MM.1S (cell line): ENCODE measurements around the gene PCDHGA4.

Experiments
- DNase-seq: peaks from one replicate; pipeline ENCODE4 v3.0.0-alpha.2; 2015
- H2AFZ ChIP-seq: fragments of 300-600 bp; sonication (generic); 2 replicates; pipeline ENCODE4 v1.6.0; 2016; ENCODE audit warnings: antibody characterized with exemption, low read length
- H3F3A ChIP-seq: fragments of 300-600 bp; sonication (generic); 2 replicates; pipeline ENCODE4 v1.6.1; 2016; ENCODE audit warnings: mild to moderate bottlenecking, antibody characterized with exemption, low read length, moderate library complexity, mixed read lengths; ENCODE audit not compliant: insufficient read depth
- H3K27ac ChIP-seq: fragments of 300-600 bp; sonication (generic); 2 replicates; pipeline ENCODE4 v1.5.1; 2016; ENCODE audit warnings: mild to moderate bottlenecking, low read length
- H3K27me3 ChIP-seq: fragments of 300-600 bp; sonication (generic); replicated peaks from 2 replicates; pipeline ENCODE4 v1.6.0; 2016; ENCODE audit warnings: low read length; ENCODE audit not compliant: insufficient read depth
- H3K36me3 ChIP-seq: fragments of 300-600 bp; sonication (generic); replicated peaks from 2 replicates; pipeline ENCODE4 v1.6.1; 2016; ENCODE audit warnings: mild to moderate bottlenecking, low read length, mixed read lengths; ENCODE audit not compliant: insufficient read depth
- H3K4me1 ChIP-seq: fragments of 300-600 bp; sonication (generic); 2 replicates; pipeline ENCODE4 v1.6.1; 2016; ENCODE audit warnings: low read length, mixed read lengths
- H3K4me2 ChIP-seq: fragments of 300-600 bp; sonication (generic); 2 replicates; pipeline ENCODE4 v1.6.0; 2016; ENCODE audit warnings: low read depth, low read length
- H3K4me3 ChIP-seq: fragments of 300-600 bp; sonication (generic); 2 replicates; pipeline ENCODE4 v1.5.1; 2016; ENCODE audit warnings: low read length, mixed read lengths
- H3K79me2 ChIP-seq: fragments of 300-600 bp; sonication (generic); 2 replicates; pipeline ENCODE4 v1.6.1; 2016; ENCODE audit warnings: mixed run types, low read length, mixed read lengths
- H3K9ac ChIP-seq: fragments of 300-600 bp; sonication (generic); 2 replicates; pipeline ENCODE4 v1.6.1; 2016; ENCODE audit warnings: low read length, mixed read lengths
- H3K9me2 ChIP-seq: fragments of 300-600 bp; sonication (generic); replicated peaks from 2 replicates; pipeline ENCODE4 v1.6.1; 2016; ENCODE audit warnings: mild to moderate bottlenecking, low read length, mixed read lengths; ENCODE audit not compliant: insufficient read depth
- H3K9me3 ChIP-seq: fragments of 300-600 bp; sonication (generic); replicated peaks from 2 replicates; pipeline ENCODE4 v1.6.1; 2016; ENCODE audit warnings: mild to moderate bottlenecking, low read length, mixed read lengths; ENCODE audit not compliant: insufficient read depth
- H4K20me1 ChIP-seq: fragments of 300-600 bp; sonication (generic); 2 replicates; pipeline ENCODE4 v1.6.1; 2016; ENCODE audit warnings: mild to moderate bottlenecking, low read length, moderate library complexity, mixed read lengths; ENCODE audit not compliant: insufficient read depth
- EZH2 ChIP-seq: fragments of 300-600 bp; sonication (generic); optimal IDR thresholded peaks from 2 replicates; pipeline ENCODE3; 2017; ENCODE audit warnings: low read depth, mild to moderate bottlenecking, antibody characterized with exemption, low read length, mixed read lengths
- EZH2phosphoT487 ChIP-seq: fragments of 300-600 bp; sonication (generic); IDR thresholded peaks from 2 replicates; pipeline ENCODE4 v1.6.1; 2018; ENCODE audit warnings: antibody characterized with exemption, low read length
- TF ChIP-seq, protein P1 (sequence below): fragments of 300-600 bp; sonication (generic); IDR thresholded peaks from 2 replicates; pipeline ENCODE4 v1.5.1; 2016; ENCODE audit warnings: antibody characterized with exemption, low read length, mixed read lengths

PCDHGA4 gene

DNA sequence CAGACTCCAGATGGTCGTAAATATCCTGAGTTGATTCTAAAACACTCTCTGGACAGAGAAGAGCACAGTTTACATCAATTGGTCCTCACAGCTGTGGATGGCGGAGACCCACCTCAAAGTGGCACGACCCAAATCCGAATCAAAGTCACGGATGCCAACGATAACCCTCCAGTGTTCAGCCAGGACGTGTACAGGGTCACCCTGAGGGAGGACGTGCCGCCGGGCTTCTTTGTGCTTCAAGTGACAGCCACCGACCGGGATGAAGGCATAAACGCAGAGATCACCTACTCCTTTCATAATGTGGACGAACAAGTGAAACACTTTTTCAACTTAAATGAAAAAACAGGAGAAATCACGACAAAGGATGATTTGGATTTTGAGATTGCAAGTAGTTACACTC is 5.9 kb downstream of the PCDHGA4 start:
- Histone ChIP-seq H3K4me2 (no peak overlapping the region), H3K9me3 (no peaks in the 10 kb centered on the region), H3K4me3 (no peak overlapping the region)

DNA sequence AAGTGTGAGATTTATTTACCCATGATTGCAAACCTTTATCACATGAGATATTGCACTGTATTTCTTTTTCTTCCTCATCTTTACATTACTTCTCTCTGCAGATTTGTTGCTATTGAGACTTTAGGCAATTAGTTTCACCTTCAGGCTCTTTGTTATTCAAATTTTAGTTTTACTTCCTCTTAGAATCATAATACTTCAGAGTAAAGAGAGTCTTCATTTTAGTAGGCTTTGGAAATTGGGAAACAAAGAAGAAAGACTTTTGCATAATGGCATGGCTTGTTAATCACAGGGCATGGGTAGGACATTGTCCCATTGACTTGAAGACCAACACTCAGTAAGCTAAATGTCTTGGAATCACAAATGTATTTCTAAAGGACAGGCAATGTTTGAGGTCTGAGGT is 7.9 kb downstream of the PCDHGA4 start:
- Histone ChIP-seq H3K36me3 (no peaks in the 10 kb centered on the region), H3K9me3 (no peaks in the 10 kb centered on the region), H3K27me3 (no peaks in the 10 kb centered on the region; the same call in none of the 2 replicates), H3F3A (no peaks in the 10 kb centered on the region), H3K4me2 (no peak overlapping the region), H3K9ac (no peak overlapping the region), H3K4me3 (no peak overlapping the region), H3K79me2 (no peaks in the 10 kb centered on the region), H4K20me1 (no peaks in the 10 kb centered on the region), H2AFZ (no peak overlapping the region), H3K9me2 (no peaks in the 10 kb centered on the region), H3K27ac (no peak overlapping the region), H3K4me1 (no peaks in the 10 kb centered on the region)
- no peak for DNase-seq
- TF ChIP-seq, protein P1, sequence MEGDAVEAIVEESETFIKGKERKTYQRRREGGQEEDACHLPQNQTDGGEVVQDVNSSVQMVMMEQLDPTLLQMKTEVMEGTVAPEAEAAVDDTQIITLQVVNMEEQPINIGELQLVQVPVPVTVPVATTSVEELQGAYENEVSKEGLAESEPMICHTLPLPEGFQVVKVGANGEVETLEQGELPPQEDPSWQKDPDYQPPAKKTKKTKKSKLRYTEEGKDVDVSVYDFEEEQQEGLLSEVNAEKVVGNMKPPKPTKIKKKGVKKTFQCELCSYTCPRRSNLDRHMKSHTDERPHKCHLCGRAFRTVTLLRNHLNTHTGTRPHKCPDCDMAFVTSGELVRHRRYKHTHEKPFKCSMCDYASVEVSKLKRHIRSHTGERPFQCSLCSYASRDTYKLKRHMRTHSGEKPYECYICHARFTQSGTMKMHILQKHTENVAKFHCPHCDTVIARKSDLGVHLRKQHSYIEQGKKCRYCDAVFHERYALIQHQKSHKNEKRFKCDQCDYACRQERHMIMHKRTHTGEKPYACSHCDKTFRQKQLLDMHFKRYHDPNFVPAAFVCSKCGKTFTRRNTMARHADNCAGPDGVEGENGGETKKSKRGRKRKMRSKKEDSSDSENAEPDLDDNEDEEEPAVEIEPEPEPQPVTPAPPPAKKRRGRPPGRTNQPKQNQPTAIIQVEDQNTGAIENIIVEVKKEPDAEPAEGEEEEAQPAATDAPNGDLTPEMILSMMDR: no peak
- TF ChIP-seq EZH2phosphoT487 (no peak), EZH2 (no peak)

More for the DNA sequence above, 5.9 kb downstream of the PCDHGA4 start:
- H2AFZ ChIP-seq: no peak overlapping the region
- no peaks in the 10 kb centered on the region for H3K4me1 ChIP-seq
- no peaks in the 10 kb centered on the region for H3K79me2 ChIP-seq
- no peaks in the 10 kb centered on the region for H3K36me3 ChIP-seq
- no peaks in the 10 kb centered on the region for H4K20me1 ChIP-seq
- H3K9ac ChIP-seq: no peak overlapping the region
- H3F3A ChIP-seq: no peaks in the 10 kb centered on the region
- no peak for DNase-seq
- no peaks in the 10 kb centered on the region; the same call in 1 of the 2 replicates for H3K27me3 ChIP-seq
- no peak overlapping the region for H3K27ac ChIP-seq
- no peaks in the 10 kb centered on the region for H3K9me2 ChIP-seq
- TF ChIP-seq, protein P1: no peak
- no peak for TF ChIP-seq EZH2phosphoT487
- TF ChIP-seq EZH2: no peak

DNA sequence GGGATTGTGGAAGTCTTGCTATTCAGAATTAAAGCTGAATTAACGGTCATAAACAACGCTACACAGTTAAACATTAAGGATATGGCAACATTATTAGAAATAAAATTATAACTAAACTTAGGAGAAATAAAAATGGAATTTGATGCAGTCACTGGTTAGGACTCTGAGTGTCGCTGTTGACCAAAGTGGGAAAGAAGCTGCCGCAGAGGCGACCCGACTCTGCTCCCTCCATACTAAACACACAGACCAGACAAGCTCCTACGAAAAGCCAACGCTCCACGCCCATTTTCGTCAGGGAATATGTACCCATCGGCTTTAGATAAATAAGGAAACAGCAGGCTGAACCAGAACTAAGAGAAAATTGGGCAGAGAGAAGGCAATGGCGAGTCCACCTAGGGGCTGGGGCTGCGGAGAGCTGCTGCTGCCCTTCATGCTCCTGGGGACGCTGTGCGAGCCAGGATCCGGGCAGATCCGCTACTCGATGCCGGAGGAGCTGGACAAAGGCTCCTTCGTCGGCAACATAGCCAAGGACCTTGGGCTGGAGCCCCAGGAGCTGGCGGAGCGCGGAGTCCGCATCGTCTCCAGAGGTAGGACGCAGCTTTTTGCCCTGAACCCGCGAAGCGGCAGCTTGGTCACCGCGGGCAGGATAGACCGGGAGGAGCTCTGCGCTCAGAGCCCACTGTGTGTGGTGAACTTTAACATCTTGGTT is 9.3 kb downstream of the PCDHGA4 start, which contains the start of gene PCDHGA5:
TSS of gene PCDHGA5 (plus strand) at position 211 of the 709 bp plus-strand sequence. CDS start at position 380, 169 bp downstream.
- Histone ChIP-seq H3K4me1 (no peaks in the 10 kb centered on the region), H3K36me3 (no peaks in the 10 kb centered on the region), H3F3A (no peaks in the 10 kb centered on the region), H3K4me3 (no peak within 1 kb of the TSS), H4K20me1 (no peaks in the 10 kb centered on the region), H3K9me3 (no peaks in the 10 kb centered on the region), H3K79me2 (no peaks in the 10 kb centered on the region), H2AFZ (no peak within 1 kb of the TSS), H3K9ac (no peak within 1 kb of the TSS), H3K27ac (no peak within 1 kb of the TSS), H3K4me2 (no peak within 1 kb of the TSS), H3K27me3 (no peaks in the 10 kb centered on the region; the same call in none of the 2 replicates), H3K9me2 (no peaks in the 10 kb centered on the region)
- TF ChIP-seq EZH2 (no peak), EZH2phosphoT487 (no peak)
- TF ChIP-seq, protein P1: no peak
- DNase-seq: no peak
